HCEC 1CT (cell line): ENCODE data around the gene DIP2B.
A peak's percentile ranks its signal among the peaks of the same experiment; 100 is the strongest.
"Not testable (repeated sequence)": the region's sequence is repeated elsewhere in the genome, so short reads cannot be mapped to it uniquely, and the experiment has no call there.

Source experiments
- DNase-seq: peaks from one replicate; pipeline ENCODE4 v3.0.0-alpha.2; 2017

The DIP2B gene

GRCh38 chr12:50519353-50519752, 14.6 kb downstream of the DIP2B start:
- DNase-seq = no peak

- DNase-seq = no peak
These were observed 15.8 kb downstream of the DIP2B start for GRCh38 chr12:50520416-50521207.

GRCh38 chr12:50521781-50522180, 17.0 kb downstream of the DIP2B start:
- not testable (repeated sequence) for DNase-seq

GRCh38 chr12:50523772-50524171, 19.0 kb downstream of the DIP2B start:
- no peak for DNase-seq

- no peak for DNase-seq
These were observed 19.8 kb downstream of the DIP2B start for GRCh38 chr12:50524621-50525020.

- DNase-seq = no peak
These were observed 20.6 kb downstream of the DIP2B start for GRCh38 chr12:50525422-50525821.

- DNase-seq = no peak
These were observed 22.6 kb downstream of the DIP2B start for GRCh38 chr12:50527359-50527726.

GRCh38 chr12:50528800-50529199, 24.0 kb downstream of the DIP2B start:
- no peak for DNase-seq

GRCh38 chr12:50529345-50529744, 24.6 kb downstream of the DIP2B start:
- DNase-seq = no peak

- DNase-seq = no peak
These were observed 25.7 kb downstream of the DIP2B start for GRCh38 chr12:50530532-50530931.

- DNase-seq = no peak
These were observed 28.4 kb downstream of the DIP2B start for GRCh38 chr12:50533203-50533584.

GRCh38 chr12:50533971-50534370, 29.2 kb downstream of the DIP2B start:
- DNase-seq = peak; percentile 53

GRCh38 chr12:50536831-50537537, 32.2 kb downstream of the DIP2B start:
- DNase-seq = no peak

GRCh38 chr12:50537538-50537919, 32.7 kb downstream of the DIP2B start:
- DNase-seq = peak; percentile 82

GRCh38 chr12:50538182-50538581, 33.4 kb downstream of the DIP2B start:
- no peak for DNase-seq

- DNase-seq = no peak
These were observed 36.4 kb downstream of the DIP2B start for GRCh38 chr12:50541139-50541538.

- peak; percentile 2 for DNase-seq
These were observed 37.7 kb downstream of the DIP2B start for GRCh38 chr12:50542448-50542847.

- DNase-seq = not testable (repeated sequence)
These were observed 38.4 kb downstream of the DIP2B start for GRCh38 chr12:50543188-50543587.

GRCh38 chr12:50545213-50545612, 40.4 kb downstream of the DIP2B start:
- DNase-seq = no peak

GRCh38 chr12:50545786-50546185, 41.0 kb downstream of the DIP2B start:
- DNase-seq = peak; percentile 47

GRCh38 chr12:50546441-50547318, 41.9 kb downstream of the DIP2B start:
- DNase-seq = peak; percentile 15

- no peak for DNase-seq
These were observed 43.0 kb downstream of the DIP2B start for GRCh38 chr12:50547742-50548141.

- DNase-seq = no peak
These were observed 45.1 kb downstream of the DIP2B start for GRCh38 chr12:50549885-50550284.
